SKM-1 (cell line): ENCODE results near the gene ZBTB2.
A peak's percentile ranks its signal among the peaks of the same experiment; 100 is the strongest.
"Not testable (repeated sequence)": the region's sequence is repeated elsewhere in the genome, so short reads cannot be mapped to it uniquely, and the experiment has no call there.

ENCODE experiments used
- DNase-seq: peaks from one replicate; lab custom pipeline; 2025; ENCODE audit not compliant: unreplicated experiment; lab: John Stamatoyannopoulos, UW

Gene ZBTB2

GRCh38 chr6:151402228-151402627, 10.9 kb upstream of the ZBTB2 start:
- DNase-seq, result no peak

- no peak for DNase-seq
These were observed 9.1 kb upstream of the ZBTB2 start for GRCh38 chr6:151400473-151400872.

GRCh38 chr6:151399679-151400078, 8.3 kb upstream of the ZBTB2 start:
- DNase-seq, result no peak

GRCh38 chr6:151393410-151393809, 2.1 kb upstream of the ZBTB2 start:
- no peak for DNase-seq

GRCh38 chr6:151392427-151392826, 1.1 kb upstream of the ZBTB2 start:
- DNase-seq, result no peak

GRCh38 chr6:151390851-151391470, 398 bp downstream of the ZBTB2 start:
- DNase-seq, result peak; percentile 38

GRCh38 chr6:151390276-151390850, 996 bp downstream of the ZBTB2 start:
- peak; percentile 98 for DNase-seq

- DNase-seq, result no peak
These were observed 1.6 kb downstream of the ZBTB2 start for GRCh38 chr6:151389618-151390275.

- no peak for DNase-seq
These were observed 2.3 kb downstream of the ZBTB2 start for GRCh38 chr6:151388997-151389617.

- DNase-seq, result no peak
These were observed 3.1 kb downstream of the ZBTB2 start for GRCh38 chr6:151388236-151388635.

- DNase-seq, result no peak
These were observed 4.0 kb downstream of the ZBTB2 start for GRCh38 chr6:151387175-151387970.

GRCh38 chr6:151385177-151385576, 6.2 kb downstream of the ZBTB2 start:
- no peak for DNase-seq

GRCh38 chr6:151384151-151384550, 7.2 kb downstream of the ZBTB2 start:
- DNase-seq, result no peak

GRCh38 chr6:151382631-151383030, 8.7 kb downstream of the ZBTB2 start:
- not testable (repeated sequence) for DNase-seq

- no peak for DNase-seq
These were observed 9.6 kb downstream of the ZBTB2 start for GRCh38 chr6:151381722-151382121.

GRCh38 chr6:151380848-151381205, 10.5 kb downstream of the ZBTB2 start:
- DNase-seq, result no peak

GRCh38 chr6:151379933-151380847, 11.2 kb downstream of the ZBTB2 start:
- no peak for DNase-seq

GRCh38 chr6:151377095-151377494, 14.3 kb downstream of the ZBTB2 start:
- no peak for DNase-seq

GRCh38 chr6:151376440-151376839, 14.9 kb downstream of the ZBTB2 start:
- DNase-seq, result no peak

- no peak for DNase-seq
These were observed 15.5 kb downstream of the ZBTB2 start for GRCh38 chr6:151375833-151376232.
